GM12878 (cell line): ENCODE measurements around the gene TOPAZ1. TPM values are rescaled to one million over a fixed set of nuclear protein-coding genes. Genes with fewer than 3 reads are reported as not detected.

ENCODE experiments used
- ATAC-seq: fragments of 200-7000 bp; cut with Tn5 transposase; 3 replicates; pipeline ENCODE4 v1.9.1; 2020; ENCODE audit warnings: mild to moderate bottlenecking, moderate library complexity
- BruUV-seq: library from RNA; stranded (reverse); fragments of 400-500 nt; replicated peaks from 2 replicates; lab custom pipeline; 2021; lab: Mats Ljungman, UMichigan
- CTCF ChIA-PET: fragments of 300-600 bp; sonication (Branson Sonifier 250); formaldehyde crosslinking; extraction: SDS; loops from one replicate; lab custom pipeline; 2021; ENCODE audit warnings: inconsistent platforms; lab: Yijun Ruan, JAX
- POLR2A ChIA-PET: fragments of 350-600 bp; formaldehyde crosslinking; extraction: SDS; loops from one replicate; lab custom pipeline; 2021; ENCODE audit warnings: inconsistent platforms; lab: Charles Lee
- RAD21 ChIA-PET: fragments of 300-600 bp; sonication (Branson Sonifier 250); formaldehyde crosslinking; loops from one replicate; lab custom pipeline; 2023; ENCODE audit warnings: antibody characterized with exemption; ENCODE audit not compliant: unreplicated experiment; lab: Charles Lee
- SMC1A ChIA-PET: fragments of 300-600 bp; sonication (Branson Sonifier 250); formaldehyde crosslinking; loops from one replicate; lab custom pipeline; 2023; ENCODE audit not compliant: unreplicated experiment, uncharacterized antibody; lab: Charles Lee
- DNase-seq: peaks from one replicate; pipeline ENCODE4 v3.0.0-alpha.2; 2011; ENCODE audit warnings: low read depth, low spot score
- FAIRE-seq: peaks from 3 replicates; lab custom pipeline; 2011; peaks lifted over from hg19 to GRCh38; lab: Jason Lieb, UNC
- H2AFZ ChIP-seq: 2 replicates; pipeline ENCODE4 v1.6.0; 2011; ENCODE audit warnings: low read depth, low read length, control low read depth; ENCODE audit not compliant: control insufficient read depth
- H3K27ac ChIP-seq: 2 replicates; pipeline ENCODE4 v1.5.1; 2011; ENCODE audit warnings: control low read depth; ENCODE audit not compliant: control insufficient read depth, insufficient read depth
- H3K27me3 ChIP-seq, 2 experiments: replicated peaks in 1 of 2; 2 replicates each; pipeline versions ENCODE4 v1.6.0 to v1.6.1; 2011; ENCODE audit warnings: low read length in 1 of 2; ENCODE audit not compliant: control insufficient read depth in 2 of 2, insufficient read depth in 2 of 2
- H3K36me3 ChIP-seq, 2 experiments: 2 replicates each; pipeline ENCODE4 v1.5.1; 2011; ENCODE audit warnings: low read length in 1 of 2; ENCODE audit not compliant: control insufficient read depth in 2 of 2, insufficient read depth in 2 of 2
- H3K4me1 ChIP-seq: 2 replicates; pipeline ENCODE4 v1.6.1; 2011; ENCODE audit warnings: mild to moderate bottlenecking, low read length, moderate library complexity, mixed read lengths; ENCODE audit not compliant: control insufficient read depth, insufficient read depth
- H3K4me2 ChIP-seq: 2 replicates; pipeline ENCODE4 v1.6.0; 2011; ENCODE audit warnings: control low read depth; ENCODE audit not compliant: control insufficient read depth, insufficient read depth
- H3K4me3 ChIP-seq: fragments of 200-600 bp; sonication (generic); 2 replicates; pipeline ENCODE4 v1.5.1; 2016
- H3K79me2 ChIP-seq: 2 replicates; pipeline ENCODE4 v1.6.0; 2011; ENCODE audit warnings: low read length; ENCODE audit not compliant: control insufficient read depth, insufficient read depth
- H3K9ac ChIP-seq: 2 replicates; pipeline ENCODE4 v1.8.0; 2011; ENCODE audit warnings: low read length, control low read depth, mixed read lengths; ENCODE audit not compliant: control insufficient read depth, insufficient read depth
- H3K9me3 ChIP-seq: replicated peaks from 3 replicates; pipeline ENCODE4 v1.5.1; 2011; ENCODE audit warnings: mild to moderate bottlenecking, low read length; ENCODE audit not compliant: control insufficient read depth, insufficient read depth
- H4K20me1 ChIP-seq: 2 replicates; pipeline ENCODE4 v1.6.0; 2011; ENCODE audit not compliant: control insufficient read depth, insufficient read depth
- CBX3 ChIP-seq: fragments of 200-600 bp; sonication (generic); IDR thresholded peaks from 2 replicates; pipeline ENCODE4 v1.6.1; 2016; ENCODE audit warnings: low read depth, borderline replicate concordance
- HSF1 ChIP-seq: fragments of 150-350 bp; IDR thresholded peaks from 2 replicates; pipeline ENCODE4 v1.6.1; 2014; ENCODE audit warnings: mild to moderate bottlenecking, low read depth, low read length
- LARP7 ChIP-seq: fragments of 450-650 bp; IDR thresholded peaks from 2 replicates; pipeline ENCODE4 v1.6.1; 2017; ENCODE audit warnings: mild to moderate bottlenecking
- NKRF ChIP-seq: fragments of 450-650 bp; conservative IDR thresholded peaks from 2 replicates; pipeline ENCODE4 v1.6.1; 2017; ENCODE audit warnings: mild to moderate bottlenecking, moderate library complexity
- PAX5 ChIP-seq: IDR thresholded peaks from 2 replicates; pipeline ENCODE4 v1.6.1; 2011; ENCODE audit warnings: low read depth, low read length, borderline replicate concordance
- PAX8 ChIP-seq: fragments of 450-650 bp; IDR thresholded peaks from 2 replicates; pipeline ENCODE4 v1.6.1; 2017; ENCODE audit warnings: mild to moderate bottlenecking, moderate library complexity
- RAD51 ChIP-seq: fragments of 450-650 bp; IDR thresholded peaks from 2 replicates; pipeline ENCODE4 v1.6.1; 2016; ENCODE audit warnings: moderate library complexity, mild to moderate bottlenecking, inconsistent platforms
- SMAD5 ChIP-seq: IDR thresholded peaks from 2 replicates; pipeline ENCODE4 v1.6.1; 2016; ENCODE audit warnings: antibody characterized with exemption, low read depth
- SREBF1 ChIP-seq: IDR thresholded peaks from 2 replicates; pipeline ENCODE4 v1.6.1; 2012; ENCODE audit warnings: mild to moderate bottlenecking, low read length
- ZNF217 ChIP-seq: fragments of 450-650 bp; IDR thresholded peaks from 2 replicates; pipeline ENCODE4 v1.6.1; 2017; ENCODE audit warnings: antibody characterized with exemption, mild to moderate bottlenecking
- ZNF384 ChIP-seq: IDR thresholded peaks from 2 replicates; pipeline ENCODE4 v1.6.1; 2012; ENCODE audit warnings: low read depth, mild to moderate bottlenecking, low read length, improper control_type of control experiment, borderline replicate concordance
- WGBS: methylation state at CpG from one replicate; pipeline ENCODE4 v1.1.6; 2016; ENCODE audit warnings: low lambda C conversion rate; ENCODE audit not compliant: insufficient replicate concordance, insufficient coverage; ENCODE audit errors: missing lambda C conversion rate; 5-methylcytosine and 5-hydroxymethylcytosine counted together
- in situ Hi-C: fragments of 300-500 bp; cut with MboI; formaldehyde crosslinking; loops from 9 replicates; pipeline ENCODE4 v1.14.3; 2018; ENCODE audit warnings: mixed read lengths
- intact Hi-C: fragments of 100-400 bp; cut with micrococcal nuclease; formaldehyde crosslinking; loops from one replicate; pipeline ENCODE4 v1.14.2; 2022; ENCODE audit not compliant: unreplicated experiment
- polyA plus RNA-seq, 11 experiments: library from polyadenylated mRNA; depleted of rRNA in 4 of 11; unstranded in 6 of 11; stranded (reverse) in 5 of 11; fragments of >200 nt; fragmentation: Nextera tagmentation in 4 of 11; fragmentation: Illumina TruSeq in 1 of 11; extraction: Ambion mirVana in 4 of 11; extraction: Trizol in 1 of 11; gene quantifications; 1 replicate in 1 of 11; 2 replicates in 10 of 11; pipeline versions ENCODE4 v1.2.1 to v1.2.3, GENCODE V29; 2011 to 2016; ENCODE audit warnings: inconsistent platforms in 2 of 11, missing spikeins in 2 of 11, low read depth in 1 of 11
- total RNA-seq, 4 experiments: library from RNA; depleted of rRNA in 3 of 4; stranded (reverse); fragments of >200 nt in 3 of 4; fragmentation: Illumina TruSeq in 1 of 4; extraction: Trizol in 1 of 4; gene quantifications; 2 replicates each; pipeline versions ENCODE4 v1.2.1 to v1.2.3, GENCODE V29; 2013 to 2021
- TF ChIP-seq, protein P1 (sequence below): fragments of 450-650 bp; IDR thresholded peaks from 2 replicates; pipeline ENCODE4 v1.6.1; 2016; ENCODE audit warnings: mild to moderate bottlenecking

TOPAZ1 gene
- total and polyA plus RNA-seq, 10 of the 15 experiments (the other 5 are each of a cell fraction or from before 2014, with no cell fraction given) = 0.02 TPM; not detected in 9

DNA sequence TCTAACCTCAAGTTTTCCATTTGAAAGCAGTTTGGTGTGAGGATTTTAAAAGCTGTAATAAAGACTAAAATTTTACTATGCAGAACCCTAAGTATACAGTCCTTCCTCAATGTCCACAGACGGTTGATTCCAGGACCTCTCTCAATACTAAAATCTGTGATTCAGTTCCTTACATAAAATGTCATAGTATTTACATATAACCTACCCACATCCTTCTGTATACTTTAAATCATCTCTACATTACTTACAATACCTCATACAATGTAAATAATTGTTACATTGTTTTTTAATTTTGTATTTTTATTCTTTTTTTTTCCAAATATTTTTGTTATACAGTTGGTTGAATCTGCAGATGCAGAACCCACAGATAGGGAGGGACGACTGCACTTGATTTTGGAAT is 2.8 kb upstream of the TOPAZ1 start (continued):
- TF ChIP-seq, protein P1, sequence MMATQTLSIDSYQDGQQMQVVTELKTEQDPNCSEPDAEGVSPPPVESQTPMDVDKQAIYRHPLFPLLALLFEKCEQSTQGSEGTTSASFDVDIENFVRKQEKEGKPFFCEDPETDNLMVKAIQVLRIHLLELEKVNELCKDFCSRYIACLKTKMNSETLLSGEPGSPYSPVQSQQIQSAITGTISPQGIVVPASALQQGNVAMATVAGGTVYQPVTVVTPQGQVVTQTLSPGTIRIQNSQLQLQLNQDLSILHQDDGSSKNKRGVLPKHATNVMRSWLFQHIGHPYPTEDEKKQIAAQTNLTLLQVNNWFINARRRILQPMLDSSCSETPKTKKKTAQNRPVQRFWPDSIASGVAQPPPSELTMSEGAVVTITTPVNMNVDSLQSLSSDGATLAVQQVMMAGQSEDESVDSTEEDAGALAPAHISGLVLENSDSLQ = no peak
- TF ChIP-seq NKRF = no peak
- no peak for TF ChIP-seq ZNF384

DNA sequence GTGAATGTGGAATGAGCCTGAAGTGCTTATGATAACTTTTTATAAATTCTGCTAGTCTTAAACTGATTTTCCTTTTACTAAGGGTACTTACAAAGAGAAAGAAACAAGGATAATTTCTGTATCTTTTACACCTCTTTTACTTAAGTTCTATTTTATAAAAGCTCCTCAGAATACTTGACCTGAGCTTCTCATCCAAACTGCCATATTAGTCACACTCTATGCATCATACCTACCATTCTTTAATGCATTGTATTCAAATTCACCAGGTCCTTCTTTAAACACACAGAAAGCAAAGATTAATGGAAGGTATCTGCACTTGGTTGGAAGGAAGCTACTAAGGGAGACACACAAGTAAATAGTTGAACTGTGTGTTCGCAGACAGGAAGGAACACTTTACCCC is 1.6 kb upstream of the TOPAZ1 start:
- no peaks in the 10 kb centered on the region for H3K36me3 ChIP-seq
- DNase-seq (no peak), ATAC-seq (no peak), FAIRE-seq (no peak)
- no peak overlapping the region for H3K27ac ChIP-seq
- H3K9ac ChIP-seq = no peak overlapping the region
- H3K27me3 ChIP-seq = no peaks in the 10 kb centered on the region
- H4K20me1 ChIP-seq = no peaks in the 10 kb centered on the region
- CTCF ChIA-PET = interaction anchor here (1.5 to 1.6 kb wide), 2 partner anchors 12 to 388 kb away, joined by 3 to 4 read pairs; no protein-coding TSS in a partner anchor
- H2AFZ ChIP-seq = no peak overlapping the region
- intact Hi-C loops (no loop called here), in situ Hi-C loops (no loop called here)
- 33% methylated on average over 1 of the region's 1 CpG for WGBS
- H3K4me3 ChIP-seq = no peak overlapping the region
- RAD21 ChIA-PET = no interaction called here
- H3K79me2 ChIP-seq = no peaks in the 10 kb centered on the region
- TF ChIP-seq LARP7 (no peak), RAD51 (no peak), PAX5 (no peak), PAX8 (no peak), ZNF217 (no peak), HSF1 (no peak), ZNF384 (no peak), SMAD5 (no peak), CBX3 (no peak), SREBF1 (no peak)
- BruUV-seq = no TSS peak
- no peaks in the 10 kb centered on the region for H3K9me3 ChIP-seq
- SMC1A ChIA-PET = no interaction called here
- H3K4me1 ChIP-seq = no peaks in the 10 kb centered on the region
- POLR2A ChIA-PET = interaction anchor here (0.5 kb wide), 1 partner anchor 237 kb away, joined by 3 read pairs; no protein-coding TSS in a partner anchor
- no peak overlapping the region for H3K4me2 ChIP-seq
